GM21723 (cell line): ENCODE results near the gene SAMD4A.

Experiments used
- ATAC-seq: cut with Tn5 transposase; IDR thresholded peaks from one replicate; pipeline ENCODE4 v1.9.1; 2021; ENCODE audit warnings: mild to moderate bottlenecking, moderate library complexity; ENCODE audit not compliant: unreplicated experiment

Gene SAMD4A

GRCh38 chr14:54566410-54567223 is at the start of gene SAMD4A:
TSS of gene SAMD4A (plus strand) at chr14:54567128. CDS start at chr14:54567917, 789 bp downstream.
- ATAC-seq: peak; percentile 43

GRCh38 chr14:54524410-54524809 is 42.5 kb upstream of the SAMD4A start:
- no peak for ATAC-seq

GRCh38 chr14:54528973-54529372 is 38.0 kb upstream of the SAMD4A start:
- ATAC-seq: no peak

- no peak for ATAC-seq
Observed at GRCh38 chr14:54529811-54530210, 37.1 kb upstream of the SAMD4A start.

GRCh38 chr14:54532111-54533012 is 34.6 kb upstream of the SAMD4A start:
- peak; percentile 91 for ATAC-seq

- ATAC-seq: no peak
Observed at GRCh38 chr14:54533100-54533499, 33.8 kb upstream of the SAMD4A start.

- no peak for ATAC-seq
Observed at GRCh38 chr14:54535126-54535525, 31.8 kb upstream of the SAMD4A start.

GRCh38 chr14:54535646-54536045 is 31.3 kb upstream of the SAMD4A start:
- no peak for ATAC-seq

GRCh38 chr14:54537651-54538050 is 29.3 kb upstream of the SAMD4A start:
- ATAC-seq: no peak

- no peak for ATAC-seq
Observed at GRCh38 chr14:54538055-54538454, 28.9 kb upstream of the SAMD4A start.

- ATAC-seq: no peak
Observed at GRCh38 chr14:54547583-54547982, 19.3 kb upstream of the SAMD4A start.

- ATAC-seq: no peak
Observed at GRCh38 chr14:54548491-54548890, 18.4 kb upstream of the SAMD4A start.

- no peak for ATAC-seq
Observed at GRCh38 chr14:54549862-54550261, 17.1 kb upstream of the SAMD4A start.

- no peak for ATAC-seq
Observed at GRCh38 chr14:54550514-54550913, 16.4 kb upstream of the SAMD4A start.

GRCh38 chr14:54554401-54554800 is 12.5 kb upstream of the SAMD4A start:
- ATAC-seq: no peak

GRCh38 chr14:54555651-54556050 is 11.3 kb upstream of the SAMD4A start:
- ATAC-seq: no peak

- no peak for ATAC-seq
Observed at GRCh38 chr14:54556535-54556934, 10.4 kb upstream of the SAMD4A start.

GRCh38 chr14:54562334-54562733 is 4.6 kb upstream of the SAMD4A start:
- ATAC-seq: no peak

GRCh38 chr14:54564071-54564867 is 2.7 kb upstream of the SAMD4A start:
- ATAC-seq: no peak

GRCh38 chr14:54564868-54565784 is 1.8 kb upstream of the SAMD4A start:
- ATAC-seq: peak; percentile 46
